Stimulated activated CD4-positive, alpha-beta T cell treated with anti-CD3 and anti-CD28 coated beads, Interleukin-4, amount 100 ng/mL, for 1 hour (primary cell): ENCODE results near the gene COL15A1.

Experiments
- DNase-seq: peaks from one replicate; pipeline ENCODE4 v3.0.0-alpha.2; 2020

COL15A1 gene

GRCh38 chr9:98974554-98974953 is 30.8 kb downstream of the COL15A1 start:
- no peak for DNase-seq

DNA sequence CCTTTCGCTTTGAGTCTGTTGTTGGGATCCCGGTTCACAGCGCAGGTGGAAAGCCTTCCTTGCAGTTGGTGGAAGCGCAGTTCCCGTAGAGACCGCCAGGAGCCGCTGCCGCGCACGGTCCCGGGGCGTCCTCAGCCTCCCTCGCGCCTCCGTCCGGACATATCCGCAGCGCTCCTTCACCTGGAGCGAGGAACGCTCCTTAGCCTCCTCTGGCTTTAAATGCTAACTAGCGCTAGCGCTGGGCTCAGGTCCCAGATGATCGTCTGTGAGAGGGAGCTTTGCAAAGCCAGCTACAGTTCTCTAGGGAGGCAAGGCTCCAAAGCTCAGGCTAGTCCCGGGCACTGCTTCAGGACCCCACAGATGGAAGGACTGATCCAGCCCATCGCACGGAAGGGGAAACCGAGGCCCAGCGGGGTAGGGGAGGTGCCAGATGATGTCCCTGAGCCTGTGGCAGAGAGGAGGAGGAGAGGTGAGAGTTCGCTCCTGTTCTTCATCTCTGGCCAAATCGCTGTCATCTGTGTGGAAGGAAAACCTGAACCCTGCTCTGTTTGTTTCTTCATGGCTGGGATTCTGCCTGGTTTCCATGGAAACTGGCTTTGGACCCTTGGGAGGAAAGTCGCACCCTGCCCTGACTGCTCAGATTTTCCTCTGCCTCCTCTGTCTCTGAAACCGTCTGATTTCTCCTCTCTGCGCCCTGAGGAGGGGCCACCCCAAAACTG is 31.4 kb downstream of the COL15A1 start:
- DNase-seq = peak; percentile 83

DNA sequence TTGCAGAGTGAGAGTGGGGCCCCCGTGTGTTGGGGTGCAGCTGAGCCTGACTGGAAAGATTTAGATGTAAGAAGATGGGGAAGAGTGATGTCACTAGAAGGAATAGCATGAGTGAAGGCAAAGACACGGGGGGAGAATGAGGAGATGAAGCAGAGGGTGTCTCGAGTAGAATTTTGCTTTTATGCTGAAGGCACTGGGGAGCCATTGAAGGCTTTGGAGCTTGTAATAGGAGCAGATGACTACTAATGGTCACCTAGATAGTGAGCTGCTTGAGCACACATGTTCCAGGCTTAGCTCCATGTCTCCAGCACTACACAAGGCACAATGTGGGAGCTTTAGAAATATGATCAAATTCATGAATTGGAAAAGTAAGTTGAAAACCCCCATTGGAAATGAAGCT is 32.1 kb downstream of the COL15A1 start:
- no peak for DNase-seq

DNA sequence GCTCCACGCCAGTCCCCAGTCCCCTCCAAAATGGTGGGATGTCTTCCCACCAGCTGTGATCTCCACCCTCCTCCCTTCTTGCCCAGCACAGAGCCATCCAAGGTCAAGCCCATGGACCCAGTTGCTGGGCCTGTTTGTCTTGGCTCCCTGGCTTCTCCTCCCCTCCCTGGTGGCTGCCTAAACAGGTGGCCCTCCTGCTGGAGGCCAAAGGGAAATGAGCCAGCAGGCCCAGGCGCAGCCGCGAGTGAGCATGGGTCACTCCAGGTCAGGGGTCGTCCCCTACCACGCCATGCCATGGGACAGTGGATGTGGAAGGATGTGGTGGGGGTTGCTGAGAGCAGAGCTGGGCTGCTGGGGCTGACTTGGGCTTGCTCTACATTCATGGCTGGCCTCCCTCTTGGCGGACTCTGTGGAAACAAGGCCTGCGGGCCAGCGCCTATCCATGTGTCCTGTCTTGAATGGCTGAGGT is 33.6 kb downstream of the COL15A1 start:
- no peak for DNase-seq

DNA sequence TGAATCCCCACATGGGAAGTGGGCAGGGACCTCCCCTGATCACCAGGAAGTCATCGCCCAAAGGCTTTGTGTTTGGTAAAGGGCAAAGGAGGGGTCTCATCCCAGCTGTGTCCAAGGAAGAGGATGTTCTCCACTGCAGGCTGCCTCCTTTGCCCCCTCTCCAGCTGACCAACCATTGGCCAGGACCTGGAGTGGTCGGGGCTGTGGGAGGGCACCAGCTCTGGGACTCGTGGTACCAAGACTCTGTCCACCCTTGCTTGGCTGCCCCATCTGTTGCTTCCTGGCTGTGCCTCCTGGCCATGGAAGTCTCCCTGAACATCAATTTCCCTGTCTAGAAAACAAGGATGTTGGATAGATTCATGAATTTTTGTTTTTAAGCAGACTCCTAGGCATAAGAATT is 34.1 kb downstream of the COL15A1 start:
- no peak for DNase-seq

DNA sequence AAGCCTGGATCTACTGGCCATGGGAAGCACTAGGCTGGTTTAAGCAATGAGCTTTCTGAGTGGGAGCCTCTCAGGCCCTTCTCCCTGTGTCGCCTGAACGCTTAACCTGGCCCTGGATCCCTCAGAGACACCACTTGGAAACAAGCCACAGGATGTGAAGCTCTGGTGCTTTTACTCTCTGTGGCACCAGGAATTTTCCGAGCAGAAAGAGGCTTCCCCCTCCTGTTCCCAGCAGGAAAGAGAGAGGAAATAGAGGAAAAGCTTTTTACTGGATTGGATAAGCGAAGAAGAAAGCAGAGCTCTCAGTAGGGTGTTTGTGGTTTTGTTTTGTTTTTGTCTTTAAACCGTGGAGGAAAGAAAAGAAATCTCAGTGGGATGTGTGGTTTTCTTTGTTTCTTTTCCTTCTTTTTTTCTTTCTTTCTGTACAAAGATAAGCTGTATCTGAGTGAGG is 34.5 kb downstream of the COL15A1 start:
- DNase-seq = no peak

- no peak for DNase-seq
Observed at GRCh38 chr9:98980291-98980690, 36.6 kb downstream of the COL15A1 start.

GRCh38 chr9:98983295-98984268 is 39.9 kb downstream of the COL15A1 start:
- no peak for DNase-seq

DNA sequence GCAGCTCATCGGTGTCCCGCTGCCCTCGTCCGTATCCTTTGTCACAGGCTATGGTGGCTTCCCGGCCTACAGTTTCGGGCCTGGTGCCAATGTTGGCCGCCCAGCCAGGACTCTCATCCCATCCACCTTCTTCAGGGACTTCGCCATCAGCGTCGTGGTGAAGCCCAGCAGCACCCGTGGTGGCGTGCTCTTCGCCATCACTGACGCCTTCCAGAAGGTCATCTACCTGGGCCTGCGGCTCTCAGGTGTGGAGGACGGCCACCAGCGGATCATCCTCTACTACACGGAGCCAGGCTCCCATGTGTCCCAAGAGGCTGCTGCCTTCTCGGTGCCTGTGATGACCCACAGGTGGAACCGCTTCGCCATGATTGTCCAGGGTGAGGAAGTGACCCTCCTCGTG is 41.9 kb downstream of the COL15A1 start:
- no peak for DNase-seq

DNA sequence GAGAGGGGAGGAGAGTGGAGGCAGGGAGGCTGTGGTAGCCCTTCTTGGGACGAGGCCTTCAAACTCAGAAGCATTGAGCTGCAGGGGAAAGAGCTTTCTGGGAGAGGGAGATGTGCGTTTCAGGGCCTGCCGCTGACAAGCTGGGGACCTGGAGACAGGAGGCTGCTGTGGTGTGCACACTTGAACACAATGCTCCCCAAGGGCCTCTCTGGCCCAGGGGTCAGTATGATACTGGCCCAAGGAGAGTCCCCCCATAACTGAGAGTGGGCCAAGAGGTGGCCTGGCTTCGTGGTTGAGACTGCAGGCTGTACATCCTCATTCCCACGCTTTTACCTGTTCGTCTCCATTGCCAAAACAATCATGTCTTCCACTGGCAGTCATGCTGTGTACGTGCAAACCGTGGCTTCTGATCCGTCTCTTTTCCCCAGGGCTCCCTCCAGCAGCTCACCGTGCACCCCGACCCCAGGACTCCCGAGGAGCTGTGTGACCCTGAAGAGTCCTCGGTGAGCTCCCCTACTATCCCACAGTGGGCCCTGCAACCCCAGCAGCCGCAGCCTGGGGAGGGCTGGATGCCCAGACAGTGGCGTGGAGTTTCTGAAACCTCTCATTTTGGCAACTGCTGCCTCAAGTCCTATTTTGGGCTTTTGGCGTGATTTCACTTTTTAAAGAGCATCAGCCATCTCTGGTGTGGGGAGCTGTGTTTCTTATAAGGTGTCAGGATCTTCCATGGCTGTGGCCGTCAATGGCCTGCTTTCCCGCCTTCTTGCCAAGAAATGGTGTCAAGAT is 43.4 kb downstream of the COL15A1 start:
- no peak for DNase-seq

DNA sequence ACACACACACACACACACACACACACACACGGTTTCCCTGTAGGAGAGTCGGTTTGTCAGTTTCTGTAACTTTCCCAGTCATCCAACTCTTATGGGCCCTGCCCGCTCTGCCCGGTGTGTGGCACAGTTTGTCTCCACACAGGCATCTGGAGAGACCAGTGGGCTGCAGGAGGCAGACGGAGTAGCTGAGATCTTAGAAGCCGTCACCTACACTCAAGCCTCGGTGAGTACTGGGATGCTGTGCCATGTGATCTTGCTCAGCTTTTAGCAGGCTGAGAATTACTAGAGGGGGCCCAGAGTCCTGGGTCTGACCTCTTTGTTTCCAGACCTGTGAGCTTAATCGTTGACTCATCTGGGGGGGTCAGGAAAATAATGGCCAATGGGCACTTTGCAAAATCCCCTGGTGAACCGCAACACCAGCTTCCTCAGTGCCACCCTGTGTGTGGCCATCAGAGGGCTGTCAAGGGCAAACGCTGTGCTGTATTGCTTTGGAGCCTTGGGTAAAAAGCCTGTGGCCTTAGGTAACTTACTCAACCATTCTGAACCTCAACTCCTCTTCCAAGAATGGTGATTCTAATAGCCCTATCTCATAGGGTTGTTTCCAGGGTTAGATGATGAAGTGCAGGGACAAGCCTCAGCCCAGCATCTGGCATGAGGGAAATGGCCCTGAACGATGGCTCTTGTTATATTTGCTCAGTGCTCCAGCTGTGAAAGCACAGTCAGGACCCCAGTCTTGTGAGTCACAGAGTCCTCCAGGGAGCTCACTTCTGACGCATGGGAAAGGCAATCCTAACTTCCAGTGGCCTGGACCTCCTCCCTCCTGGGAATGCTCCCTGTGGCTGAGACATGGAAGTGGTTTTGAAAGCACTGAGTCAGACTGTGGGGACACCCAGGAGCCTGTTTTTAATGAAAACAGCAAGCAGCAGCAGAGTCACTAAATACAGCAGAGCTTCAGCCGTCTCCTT is 45.6 kb downstream of the COL15A1 start:
- no peak for DNase-seq

- DNase-seq = no peak
Observed at GRCh38 chr9:98990181-98990870, 46.6 kb downstream of the COL15A1 start.

- no peak for DNase-seq
Observed at GRCh38 chr9:98992107-98992884, 48.6 kb downstream of the COL15A1 start.

DNA sequence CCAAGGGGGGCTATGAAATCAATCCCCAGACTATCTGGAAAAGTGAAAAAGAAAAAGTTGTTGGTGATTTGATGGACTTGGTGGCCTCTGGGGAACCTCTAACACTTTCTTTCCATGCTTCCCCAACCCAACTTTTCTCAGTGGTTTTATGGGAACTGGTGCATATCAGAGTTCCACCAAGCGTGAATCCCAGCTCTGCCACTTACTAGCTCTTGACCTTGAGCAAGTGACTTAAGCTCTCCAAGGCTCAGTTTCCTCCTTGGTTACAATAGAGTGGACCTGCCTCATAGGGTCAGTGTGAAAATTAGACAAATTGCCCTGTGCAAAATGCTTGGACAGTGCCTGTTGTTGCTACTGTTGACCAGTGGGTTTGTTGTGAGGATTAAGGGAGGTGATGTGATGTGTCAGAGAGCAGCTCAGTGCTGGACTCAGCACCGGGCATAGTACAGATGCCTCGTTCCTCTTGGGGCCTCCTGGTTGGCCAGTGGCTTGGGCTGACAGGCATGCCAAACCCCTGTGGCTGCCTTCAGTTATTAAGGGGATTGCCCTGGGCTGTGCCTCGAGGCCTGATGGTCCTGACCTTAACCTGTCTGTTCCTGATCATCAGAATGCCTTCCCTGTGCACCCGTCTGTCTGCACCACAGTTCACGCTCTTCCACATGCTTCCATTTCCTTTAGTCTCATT is 49.3 kb downstream of the COL15A1 start:
- no peak for DNase-seq

DNA sequence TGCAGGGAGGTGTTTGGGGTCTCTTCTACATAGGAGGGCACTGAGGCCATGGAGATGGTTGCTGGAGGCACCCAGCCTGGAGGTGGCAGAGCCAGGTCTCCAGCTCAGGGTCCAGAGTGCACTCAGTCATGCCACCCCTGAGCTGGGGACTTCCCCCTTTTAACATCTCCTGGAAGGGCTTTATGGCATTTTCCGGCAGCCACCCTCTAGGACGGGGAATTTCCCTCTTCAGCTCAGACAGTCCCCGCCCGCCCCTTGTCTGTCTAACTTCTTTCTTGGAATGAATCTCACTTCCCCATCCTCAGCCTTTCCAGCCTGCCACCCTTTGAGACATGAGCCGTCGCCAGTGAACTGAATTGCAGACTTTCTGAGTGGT is 49.9 kb downstream of the COL15A1 start:
- DNase-seq = peak; percentile 21

DNA sequence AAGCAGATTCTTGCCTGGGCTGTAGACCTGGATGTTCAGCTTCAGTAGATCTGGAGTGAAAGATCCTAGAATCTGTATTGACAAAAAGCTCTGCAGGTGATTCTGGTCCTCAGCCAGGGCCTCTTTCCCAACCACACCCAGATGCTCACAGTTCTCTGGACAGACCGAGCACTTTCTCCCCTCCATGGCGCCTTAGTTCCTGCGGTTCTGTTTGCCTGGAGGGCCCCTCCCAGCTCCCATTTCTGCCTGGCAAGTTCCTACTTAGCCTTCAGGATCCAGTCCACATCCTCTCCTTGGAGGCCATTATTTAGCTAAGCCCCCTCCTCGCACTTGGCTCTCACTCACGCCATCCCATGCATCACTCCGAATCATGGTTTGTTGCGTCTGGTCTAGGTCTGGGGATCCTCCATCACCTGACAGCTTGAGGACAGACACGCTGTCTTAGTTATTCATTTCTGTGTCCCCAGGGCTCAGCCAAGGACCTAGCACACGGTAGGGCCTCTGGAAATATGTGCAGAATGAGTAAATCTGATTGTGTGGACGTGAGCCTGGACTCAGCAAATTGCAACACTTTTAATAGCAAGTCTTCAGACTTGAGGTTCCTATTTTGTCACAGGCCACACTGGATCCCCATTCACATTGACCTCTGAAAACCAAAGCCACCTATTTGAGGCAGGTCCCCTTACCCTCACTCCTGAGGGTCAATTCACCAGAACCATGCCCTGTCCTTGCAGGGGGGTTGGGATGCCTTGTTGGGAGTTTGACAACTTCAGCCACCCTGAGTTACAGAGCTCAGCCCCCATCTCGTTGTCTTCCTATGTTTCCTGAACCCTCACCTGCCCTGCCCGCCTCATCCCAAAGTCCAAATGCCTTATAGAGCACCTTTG is 50.7 kb downstream of the COL15A1 start:
- no peak for DNase-seq

- no peak for DNase-seq
Observed at GRCh38 chr9:98995059-98995671, 51.5 kb downstream of the COL15A1 start.

- DNase-seq = no peak
Observed at GRCh38 chr9:98995971-98996504, 52.3 kb downstream of the COL15A1 start.
